GM19043 (cell line): ENCODE data around the gene LRCH1.

Experiments used
- ATAC-seq: cut with Tn5 transposase; IDR thresholded peaks from one replicate; pipeline ENCODE4 v1.9.1; 2021; ENCODE audit warnings: low read depth; ENCODE audit not compliant: unreplicated experiment

Gene LRCH1

GRCh38 chr13:46561286-46561685 is 8.3 kb downstream of the LRCH1 start:
- no peak for ATAC-seq

GRCh38 chr13:46561691-46562090 is 8.7 kb downstream of the LRCH1 start:
- ATAC-seq: no peak

GRCh38 chr13:46562152-46562551 is 9.2 kb downstream of the LRCH1 start:
- no peak for ATAC-seq

GRCh38 chr13:46562581-46562980 is 9.6 kb downstream of the LRCH1 start:
- ATAC-seq: no peak

- ATAC-seq: peak; percentile 61
Measured at GRCh38 chr13:46565808-46566750, 13.1 kb downstream of the LRCH1 start.

- no peak for ATAC-seq
Measured at GRCh38 chr13:46567671-46568070, 14.7 kb downstream of the LRCH1 start.

GRCh38 chr13:46569456-46569855 is 16.5 kb downstream of the LRCH1 start:
- ATAC-seq: no peak

GRCh38 chr13:46570273-46570672 is 17.3 kb downstream of the LRCH1 start:
- ATAC-seq: no peak

- peak; percentile 44 for ATAC-seq
Measured at GRCh38 chr13:46571189-46571908, 18.4 kb downstream of the LRCH1 start.

- ATAC-seq: no peak
Measured at GRCh38 chr13:46571909-46572595, 19.1 kb downstream of the LRCH1 start.

GRCh38 chr13:46572752-46573431 is 19.9 kb downstream of the LRCH1 start:
- ATAC-seq: peak; percentile 43

- ATAC-seq: peak; percentile 33
Measured at GRCh38 chr13:46575301-46575771, 22.4 kb downstream of the LRCH1 start.

- ATAC-seq: no peak
Measured at GRCh38 chr13:46575818-46576221, 22.9 kb downstream of the LRCH1 start.

GRCh38 chr13:46576762-46577161 is 23.8 kb downstream of the LRCH1 start:
- ATAC-seq: no peak

GRCh38 chr13:46577696-46578589 is 25.0 kb downstream of the LRCH1 start:
- ATAC-seq: peak; percentile 7

GRCh38 chr13:46578590-46578975 is 25.6 kb downstream of the LRCH1 start:
- ATAC-seq: peak; percentile 43

GRCh38 chr13:46580362-46580839 is 27.4 kb downstream of the LRCH1 start:
- no peak for ATAC-seq

GRCh38 chr13:46582190-46582589 is 29.2 kb downstream of the LRCH1 start:
- no peak for ATAC-seq
